IMR-90 (cell line): ENCODE data around the gene BEST1. TPM values are rescaled to one million over a fixed set of nuclear protein-coding genes. Genes with fewer than 3 reads are reported as not detected.

Source experiments
- ATAC-seq: fragments of 200-7000 bp; cut with Tn5 transposase; 2 replicates; pipeline ENCODE4 v1.9.1; 2020; ENCODE audit warnings: low read depth, mild to moderate bottlenecking, moderate library complexity
- BruUV-seq: library from RNA; stranded (reverse); fragments of 400-500 nt; replicated peaks from 2 replicates; lab custom pipeline; 2021; lab: Mats Ljungman, UMichigan
- CTCF ChIA-PET: fragments of 300-600 bp; formaldehyde crosslinking; extraction: SDS; loops from one replicate; lab custom pipeline; 2021; ENCODE audit warnings: antibody characterized with exemption; lab: Yijun Ruan, JAX
- POLR2A ChIA-PET: fragments of 300-600 bp; sonication (Branson Sonifier 250); formaldehyde crosslinking; loops from one replicate; lab custom pipeline; 2022; ENCODE audit warnings: antibody characterized with exemption; ENCODE audit not compliant: unreplicated experiment; lab: Charles Lee
- DNase-seq: peaks from one replicate; pipeline ENCODE4 v3.0.0; 2013
- H2AFZ ChIP-seq: replicated peaks from 2 replicates; pipeline ENCODE3; 2013; ENCODE audit warnings: low read length, mild to moderate bottlenecking; ENCODE audit not compliant: poor library complexity
- H2AK5ac ChIP-seq: 2 replicates; pipeline ENCODE4 v1.6.1; 2013; ENCODE audit warnings: low read depth, low read length, inconsistent platforms
- H2AK9ac ChIP-seq: replicated peaks from 2 replicates; pipeline ENCODE3; 2013; ENCODE audit warnings: mild to moderate bottlenecking, low read depth, low read length, moderate library complexity; ENCODE audit not compliant: poor library complexity
- H2BK120ac ChIP-seq: 2 replicates; pipeline ENCODE4 v1.6.1; 2013; ENCODE audit warnings: low read depth, low read length, inconsistent platforms
- H2BK15ac ChIP-seq: 3 replicates; pipeline ENCODE4 v1.6.1; 2013; ENCODE audit warnings: low read depth, low read length, inconsistent platforms
- H2BK20ac ChIP-seq: 2 replicates; pipeline ENCODE4 v1.6.1; 2013; ENCODE audit warnings: low read depth, mild to moderate bottlenecking, inconsistent platforms, low read length, moderate library complexity
- H2BK5ac ChIP-seq: 2 replicates; pipeline ENCODE4 v1.6.1; 2013; ENCODE audit warnings: mild to moderate bottlenecking, low read depth, low read length, inconsistent platforms; ENCODE audit not compliant: poor library complexity, severe bottlenecking
- H3K14ac ChIP-seq: replicated peaks from 2 replicates; pipeline ENCODE4 v1.6.1; 2013; ENCODE audit warnings: low read depth, low read length, inconsistent platforms
- H3K18ac ChIP-seq: 2 replicates; pipeline ENCODE4 v1.6.1; 2013; ENCODE audit warnings: low read depth, low read length, control low read depth
- H3K23ac ChIP-seq: 2 replicates; pipeline ENCODE4 v1.6.1; 2013; ENCODE audit warnings: low read depth, low read length, inconsistent platforms
- H3K27ac ChIP-seq: 2 replicates; pipeline ENCODE4 v1.5.1; 2013; ENCODE audit warnings: mild to moderate bottlenecking, control low read depth, low read length; ENCODE audit not compliant: insufficient read depth
- H3K27me3 ChIP-seq: 2 replicates; pipeline ENCODE4 v1.6.1; 2013; ENCODE audit warnings: low read length; ENCODE audit not compliant: control insufficient read depth, insufficient read depth
- H3K36me3 ChIP-seq: 2 replicates; pipeline ENCODE4 v1.6.1; 2013; ENCODE audit warnings: low read length, mixed read lengths; ENCODE audit not compliant: control insufficient read depth, insufficient read depth
- H3K4ac ChIP-seq: 2 replicates; pipeline ENCODE4 v1.6.1; 2013; ENCODE audit warnings: low read depth, low read length, inconsistent platforms
- H3K4me1 ChIP-seq: 2 replicates; pipeline ENCODE4 v1.6.1; 2013; ENCODE audit warnings: low read length, mixed read lengths; ENCODE audit not compliant: control insufficient read depth, insufficient read depth
- H3K4me2 ChIP-seq: 2 replicates; pipeline ENCODE4 v1.6.1; 2013; ENCODE audit warnings: low read depth, mild to moderate bottlenecking, control low read depth, low read length, moderate library complexity
- H3K4me3 ChIP-seq: 2 replicates; pipeline ENCODE4 v1.5.1; 2013; ENCODE audit warnings: low read depth, mild to moderate bottlenecking, control low read depth, low read length, moderate library complexity; ENCODE audit not compliant: insufficient read depth
- H3K56ac ChIP-seq: 2 replicates; pipeline ENCODE4 v1.6.1; 2013; ENCODE audit warnings: low read length, inconsistent platforms; ENCODE audit not compliant: insufficient read depth; ENCODE audit errors: extremely low read depth
- H3K79me1 ChIP-seq, 2 experiments: 2 replicates each; pipeline ENCODE4 v1.6.1; 2013; ENCODE audit warnings: low read length in 2 of 2, inconsistent platforms in 1 of 2, low read depth in 1 of 2
- H3K9ac ChIP-seq: 2 replicates; pipeline ENCODE4 v1.6.1; 2013; ENCODE audit warnings: low read depth, low read length, control low read depth
- H3K9me1 ChIP-seq: 2 replicates; pipeline ENCODE4 v1.6.1; 2013; ENCODE audit warnings: low read length, inconsistent platforms; ENCODE audit not compliant: insufficient read depth
- H3K9me3 ChIP-seq: 2 replicates; pipeline ENCODE4 v1.6.1; 2013; ENCODE audit warnings: low read length; ENCODE audit not compliant: control insufficient read depth, insufficient read depth
- H4K20me1 ChIP-seq: 2 replicates; pipeline ENCODE4 v1.6.1; 2013; ENCODE audit warnings: low read length, inconsistent platforms; ENCODE audit not compliant: insufficient read depth
- H4K5ac ChIP-seq: 2 replicates; pipeline ENCODE4 v1.6.1; 2013; ENCODE audit warnings: mild to moderate bottlenecking, low read depth, low read length, control low read depth
- H4K8ac ChIP-seq, 2 experiments: 2 replicates each; pipeline ENCODE4 v1.6.1; 2013; ENCODE audit warnings: low read depth in 2 of 2, low read length in 2 of 2, control low read depth in 1 of 2, inconsistent platforms in 1 of 2
- H4K91ac ChIP-seq: 2 replicates; pipeline ENCODE4 v1.6.1; 2013; ENCODE audit warnings: low read depth, low read length, inconsistent platforms; ENCODE audit not compliant: insufficient read depth
- BHLHE40 ChIP-seq: fragments of 150-350 bp; IDR thresholded peaks from 2 replicates; pipeline ENCODE4 v1.6.1; 2016; ENCODE audit warnings: mild to moderate bottlenecking, low read depth, low read length
- CEBPB ChIP-seq: IDR thresholded peaks from 2 replicates; pipeline ENCODE4 v1.6.1; 2012; ENCODE audit warnings: low read depth, low read length, improper control_type of control experiment
- MAFK ChIP-seq: IDR thresholded peaks from 2 replicates; pipeline ENCODE4 v1.6.1; 2012; ENCODE audit warnings: low read depth, low read length, improper control_type of control experiment
- MAZ ChIP-seq: IDR thresholded peaks from 2 replicates; pipeline ENCODE4 v1.6.1; 2012; ENCODE audit warnings: low read depth, mild to moderate bottlenecking, low read length, improper control_type of control experiment, moderate library complexity, borderline replicate concordance
- NFE2L2 ChIP-seq: fragments of 150-350 bp; IDR thresholded peaks from 2 replicates; pipeline ENCODE4 v1.6.1; 2016; ENCODE audit warnings: low read depth, mild to moderate bottlenecking, low read length
- POLR2A ChIP-seq: IDR thresholded peaks from 2 replicates; pipeline ENCODE4 v1.6.1; 2012; ENCODE audit warnings: mild to moderate bottlenecking, low read depth, low read length
- RAD21 ChIP-seq: IDR thresholded peaks from 2 replicates; pipeline ENCODE4 v1.6.1; 2012; ENCODE audit warnings: low read length, improper control_type of control experiment
- RCOR1 ChIP-seq: IDR thresholded peaks from 2 replicates; pipeline ENCODE4 v1.6.1; 2012; ENCODE audit warnings: mild to moderate bottlenecking, low read length, improper control_type of control experiment; ENCODE audit not compliant: insufficient replicate concordance
- RFX5 ChIP-seq: IDR thresholded peaks from 2 replicates; pipeline ENCODE4 v1.8.0; 2012; ENCODE audit warnings: low read depth, mild to moderate bottlenecking, low read length, moderate library complexity
- SMC3 ChIP-seq: fragments of 150-350 bp; IDR thresholded peaks from 2 replicates; pipeline ENCODE4 v1.6.1; 2016; ENCODE audit warnings: low read depth, mild to moderate bottlenecking, antibody characterized with exemption, low read length, moderate library complexity
- WGBS, 2 experiments: methylation state at CpG; one replicate each; pipeline versions ENCODE4 v1.1.5 to v1.1.7; 2013; ENCODE audit warnings: missing lambda C conversion rate in 2 of 2; ENCODE audit not compliant: insufficient read length in 1 of 2; ENCODE audit errors: extremely low coverage in 2 of 2; 5-methylcytosine and 5-hydroxymethylcytosine counted together
- dilution Hi-C: fragments of 300-500 bp; cut with HindIII; formaldehyde crosslinking; loops from one replicate; pipeline ENCODE4 v1.14.3; 2018; ENCODE audit warnings: low sequenced_read_pairs; ENCODE audit not compliant: unreplicated experiment
- in situ Hi-C: fragments of 300-500 bp; cut with MboI; formaldehyde crosslinking; loops from 3 replicates; pipeline ENCODE4 v1.14.3; 2019; ENCODE audit warnings: low sequenced_read_pairs, inconsistent platforms, mixed read lengths
- intact Hi-C: fragments of 100-400 bp; cut with micrococcal nuclease; formaldehyde crosslinking; loops from 2 replicates; pipeline ENCODE4 v1.10.0; 2022
- polyA plus RNA-seq, 3 experiments: library from polyadenylated mRNA; depleted of rRNA; stranded (reverse); fragments of >200 nt; gene quantifications; 2 replicates each; pipeline ENCODE4 v1.2.3, GENCODE V29; 2012; ENCODE audit warnings: low replicate concordance in 1 of 3
- total RNA-seq: library from RNA; depleted of rRNA; stranded (reverse); fragments of >200 nt; gene quantifications from 2 replicates; pipeline ENCODE4 v1.2.3, GENCODE V29; 2012
- TF ChIP-seq, protein P1 (sequence below): fragments of 150-350 bp; IDR thresholded peaks from 2 replicates; pipeline ENCODE4 v1.6.1; 2017; ENCODE audit warnings: mild to moderate bottlenecking, antibody characterized with exemption, low read length, low read depth
- TF ChIP-seq, protein P2 (sequence below): fragments of 150-350 bp; IDR thresholded peaks from 2 replicates; pipeline ENCODE4 v1.6.1; 2016; ENCODE audit warnings: low read depth, mild to moderate bottlenecking, low read length, moderate library complexity, borderline replicate concordance
- TF ChIP-seq, protein P3 (sequence below): conservative IDR thresholded peaks from 2 replicates; pipeline ENCODE4 v1.5.1; 2012; ENCODE audit warnings: mild to moderate bottlenecking, low read depth, low read length, improper control_type of control experiment

Gene BEST1
- total and polyA plus RNA-seq, 2 of the 4 experiments (the other 2 are of a cell fraction), result 0.90 to 1.4 TPM

DNA sequence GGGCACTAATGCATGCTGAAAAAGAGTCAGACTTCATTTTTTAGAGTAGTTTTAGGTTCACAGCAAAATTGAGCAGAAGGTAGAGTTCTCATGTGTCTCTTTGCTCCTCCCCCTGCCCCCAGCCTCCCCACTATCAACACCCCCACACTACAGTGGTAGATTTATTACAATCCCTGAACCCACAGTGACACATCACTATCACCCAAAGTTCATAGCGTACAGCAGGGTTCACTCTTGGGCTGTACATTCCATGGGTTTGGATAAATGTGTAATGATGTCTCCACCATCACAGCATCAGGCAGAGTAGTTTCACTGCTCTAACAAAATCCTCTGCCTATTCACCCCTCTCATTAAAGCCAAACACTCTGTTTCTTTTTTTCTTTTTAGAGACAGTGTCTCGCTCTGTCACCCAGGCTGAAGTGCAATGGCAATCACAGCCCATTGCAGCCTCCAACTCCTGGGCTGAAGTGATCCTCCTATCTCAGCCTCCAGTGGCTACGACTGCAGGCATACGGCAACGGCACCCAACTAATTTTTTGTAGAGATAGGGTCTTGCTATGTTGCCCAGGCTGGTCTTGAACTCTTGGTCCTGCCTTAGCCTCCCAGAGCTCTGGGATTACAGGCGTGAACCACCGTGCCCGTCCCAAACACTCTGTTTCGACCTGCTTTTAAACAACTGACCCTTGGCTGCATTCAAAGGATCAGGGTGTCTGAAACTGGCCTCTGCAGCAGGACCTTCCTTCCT is 4.1 kb downstream of the BEST1 start:
- peak overlapping the region; percentile 57 for H3K23ac ChIP-seq
- ATAC-seq (no peak), DNase-seq (no peak)
- POLR2A ChIA-PET, result interaction anchor here (0.5 to 1.0 kb wide), 3 partner anchors 10 to 40 kb away, joined by 3 to 6 read pairs (median 3); no protein-coding TSS in a partner anchor
- H3K4me2 ChIP-seq, result peak overlapping the region; percentile 47
- H3K79me1 ChIP-seq, result peaks cover 0 to 26% of the 10 kb centered on the region in 2 experiments; a peak in 3 of 4 replicates
- H3K36me3 ChIP-seq, result peaks cover 16% of the 10 kb centered on the region; the same call in 1 of the 2 replicates
- in situ Hi-C loops (loop anchor here (5.0 to 10.0 kb wide), 2 partner anchors 121 to 157 kb away; no protein-coding TSS in a partner anchor), intact Hi-C loops (no loop called here), dilution Hi-C loops (no loop called here)
- peak overlapping the region; percentile 69; the same call in 2 of the 3 replicates for H2BK15ac ChIP-seq
- H3K56ac ChIP-seq, result peak overlapping the region; percentile 33; the same call in 1 of the 2 replicates
- H4K8ac ChIP-seq, result peak overlapping the region; percentile 90 to 97
- H3K4me3 ChIP-seq, result no peak overlapping the region
- H2BK20ac ChIP-seq, result peak overlapping the region; percentile 81
- no peaks in the 10 kb centered on the region for H4K20me1 ChIP-seq
- H2AK5ac ChIP-seq, result peak overlapping the region; percentile 91; the same call in 1 of the 2 replicates
- no peaks in the 10 kb centered on the region for H3K27me3 ChIP-seq
- peak overlapping the region; percentile 94 for H2BK120ac ChIP-seq
- peak overlapping the region; percentile 96 for H3K4ac ChIP-seq
- BruUV-seq, result no TSS peak
- H3K4me1 ChIP-seq, result peaks cover 14% of the 10 kb centered on the region
- peak overlapping the region; percentile 83 for H2AK9ac ChIP-seq
- peak overlapping the region; percentile 92 for H3K27ac ChIP-seq
- peak overlapping the region; percentile 90 for H3K18ac ChIP-seq
- peak overlapping the region; percentile 71 for H3K9ac ChIP-seq
- peak overlapping the region; percentile 93 for H4K5ac ChIP-seq
- no peaks in the 10 kb centered on the region for H3K9me3 ChIP-seq
- H4K91ac ChIP-seq, result peak overlapping the region; percentile 83
- H3K9me1 ChIP-seq, result peaks cover 20% of the 10 kb centered on the region
- WGBS, 2 experiments, result 93% methylated on average over 3 of the region's 9 CpGs; no CpG with 5 or more reads in 1 of the 2 experiments
- peak overlapping the region; percentile 91 for H2AFZ ChIP-seq
- H3K14ac ChIP-seq, result peak overlapping the region; percentile 86
- CTCF ChIA-PET, result interaction anchor here (1.0 to 2.6 kb wide), 4 partner anchors 12 to 154 kb away, joined by 3 to 11 read pairs (median 4); partner anchors contain the start of gene FTH1
- H2BK5ac ChIP-seq, result peak overlapping the region; percentile 67
- TF ChIP-seq, protein P1, sequence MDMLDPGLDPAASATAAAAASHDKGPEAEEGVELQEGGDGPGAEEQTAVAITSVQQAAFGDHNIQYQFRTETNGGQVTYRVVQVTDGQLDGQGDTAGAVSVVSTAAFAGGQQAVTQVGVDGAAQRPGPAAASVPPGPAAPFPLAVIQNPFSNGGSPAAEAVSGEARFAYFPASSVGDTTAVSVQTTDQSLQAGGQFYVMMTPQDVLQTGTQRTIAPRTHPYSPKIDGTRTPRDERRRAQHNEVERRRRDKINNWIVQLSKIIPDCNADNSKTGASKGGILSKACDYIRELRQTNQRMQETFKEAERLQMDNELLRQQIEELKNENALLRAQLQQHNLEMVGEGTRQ, result no peak
- TF ChIP-seq RCOR1 (no peak), BHLHE40 (no peak), RFX5 (no peak), MAZ (no peak), RAD21 (no peak), CEBPB (no peak), POLR2A (no peak), NFE2L2 (no peak), MAFK (no peak), SMC3 (no peak)
- TF ChIP-seq, protein P2, sequence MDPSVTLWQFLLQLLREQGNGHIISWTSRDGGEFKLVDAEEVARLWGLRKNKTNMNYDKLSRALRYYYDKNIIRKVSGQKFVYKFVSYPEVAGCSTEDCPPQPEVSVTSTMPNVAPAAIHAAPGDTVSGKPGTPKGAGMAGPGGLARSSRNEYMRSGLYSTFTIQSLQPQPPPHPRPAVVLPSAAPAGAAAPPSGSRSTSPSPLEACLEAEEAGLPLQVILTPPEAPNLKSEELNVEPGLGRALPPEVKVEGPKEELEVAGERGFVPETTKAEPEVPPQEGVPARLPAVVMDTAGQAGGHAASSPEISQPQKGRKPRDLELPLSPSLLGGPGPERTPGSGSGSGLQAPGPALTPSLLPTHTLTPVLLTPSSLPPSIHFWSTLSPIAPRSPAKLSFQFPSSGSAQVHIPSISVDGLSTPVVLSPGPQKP, result no peak
- TF ChIP-seq, protein P3, sequence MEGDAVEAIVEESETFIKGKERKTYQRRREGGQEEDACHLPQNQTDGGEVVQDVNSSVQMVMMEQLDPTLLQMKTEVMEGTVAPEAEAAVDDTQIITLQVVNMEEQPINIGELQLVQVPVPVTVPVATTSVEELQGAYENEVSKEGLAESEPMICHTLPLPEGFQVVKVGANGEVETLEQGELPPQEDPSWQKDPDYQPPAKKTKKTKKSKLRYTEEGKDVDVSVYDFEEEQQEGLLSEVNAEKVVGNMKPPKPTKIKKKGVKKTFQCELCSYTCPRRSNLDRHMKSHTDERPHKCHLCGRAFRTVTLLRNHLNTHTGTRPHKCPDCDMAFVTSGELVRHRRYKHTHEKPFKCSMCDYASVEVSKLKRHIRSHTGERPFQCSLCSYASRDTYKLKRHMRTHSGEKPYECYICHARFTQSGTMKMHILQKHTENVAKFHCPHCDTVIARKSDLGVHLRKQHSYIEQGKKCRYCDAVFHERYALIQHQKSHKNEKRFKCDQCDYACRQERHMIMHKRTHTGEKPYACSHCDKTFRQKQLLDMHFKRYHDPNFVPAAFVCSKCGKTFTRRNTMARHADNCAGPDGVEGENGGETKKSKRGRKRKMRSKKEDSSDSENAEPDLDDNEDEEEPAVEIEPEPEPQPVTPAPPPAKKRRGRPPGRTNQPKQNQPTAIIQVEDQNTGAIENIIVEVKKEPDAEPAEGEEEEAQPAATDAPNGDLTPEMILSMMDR, result no peak
